Measurements from ENCODE around the gene DDOST. TPM values are rescaled to one million over a fixed set of nuclear protein-coding genes. Genes with fewer than 3 reads are reported as not detected.

The DDOST gene
- total and polyA plus RNA-seq, 10 of the 15 experiments (the other 5 are each of a cell fraction or from before 2014, with no cell fraction given), result 100 to 274 (median 201) TPM

DNA sequence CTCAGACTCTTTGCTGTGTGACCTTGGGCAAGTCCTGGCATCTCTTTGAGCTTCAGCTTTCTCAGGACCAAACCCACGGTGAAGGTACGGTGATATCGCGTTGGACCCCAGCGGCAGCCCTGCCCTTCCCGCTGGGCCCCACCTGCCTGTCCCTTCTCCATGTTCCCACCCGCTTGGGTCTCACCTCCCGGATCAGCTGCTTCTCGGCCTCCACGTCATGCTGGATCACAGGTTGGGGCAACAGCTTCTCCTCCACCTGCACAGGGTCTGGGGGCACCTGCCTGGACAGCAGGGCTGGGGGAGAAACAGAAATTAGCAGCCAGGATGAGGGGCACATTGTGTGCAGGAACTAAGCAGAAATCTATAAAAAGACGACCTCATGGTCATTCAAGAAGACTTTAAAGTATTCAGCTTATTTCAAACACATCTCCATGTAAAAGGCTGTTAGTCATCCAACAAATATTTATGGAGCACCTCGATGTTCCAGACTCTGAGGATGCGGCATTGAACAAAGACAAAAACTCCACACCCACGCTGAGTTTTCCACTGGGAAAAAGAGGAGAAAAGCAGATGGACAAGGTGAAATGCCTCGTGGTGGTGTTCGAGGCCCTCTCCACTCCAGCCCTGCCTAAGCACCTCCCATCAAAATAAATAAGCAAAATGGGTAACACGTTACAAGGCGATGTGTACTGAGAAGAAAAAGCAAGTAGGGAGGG is 37.2 kb upstream of the DDOST start:
- ChIA-PET SMC1A (ENCODE audit: uncharacterized antibody, unreplicated experiment) (interaction anchor here (0.7 to 2.2 kb wide), 3 partner anchors 9 to 496 kb away, joined by 3 to 13 read pairs (median 3); no protein-coding TSS in a partner anchor), POLR2A (no interaction called here), RAD21 (ENCODE audit: unreplicated experiment) (interaction anchor here (1.1 to 1.5 kb wide), 3 partner anchors 289 to 670 kb away, joined by 3 to 8 read pairs (median 3); no protein-coding TSS in a partner anchor), CTCF (interaction anchor here (1.5 to 3.3 kb wide), 4 partner anchors 11 to 497 kb away, joined by 3 to 14 read pairs (median 8); partner anchors contain the start of gene SH2D5)
- Histone ChIP-seq H3K27ac (ENCODE audit: control insufficient read depth, insufficient read depth) (no peak overlapping the region), H3K36me3 (ENCODE audit: control insufficient read depth in 2 of 2, insufficient read depth in 2 of 2, low read length in 1 of 2) (no peaks in the 10 kb centered on the region), H3K4me2 (ENCODE audit: control insufficient read depth, insufficient read depth) (no peak overlapping the region), H3K9me3 (replicated peaks; ENCODE audit: control insufficient read depth, insufficient read depth, low read length) (no peaks in the 10 kb centered on the region), H3K79me2 (ENCODE audit: control insufficient read depth, insufficient read depth, low read length) (no peaks in the 10 kb centered on the region), H3K4me1 (ENCODE audit: control insufficient read depth, insufficient read depth, low read length) (peaks cover 6% of the 10 kb centered on the region), H3K27me3 (replicated peaks in 1 of 2; ENCODE audit: control insufficient read depth in 2 of 2, insufficient read depth in 2 of 2, low read length in 1 of 2) (no peaks in the 10 kb centered on the region), H4K20me1 (ENCODE audit: control insufficient read depth, insufficient read depth) (no peaks in the 10 kb centered on the region), H2AFZ (ENCODE audit: control insufficient read depth, low read depth, low read length) (no peak overlapping the region), H3K9ac (ENCODE audit: control insufficient read depth, insufficient read depth, low read length) (no peak overlapping the region), H3K4me3 (no peak overlapping the region)
- 63% methylated on average over 18 of the region's 18 CpGs for WGBS (ENCODE audit: insufficient coverage, insufficient replicate concordance, low lambda C conversion rate, missing lambda C conversion rate)
- BruUV-seq (replicated peaks), result no TSS peak
- no peak for DNase-seq (ENCODE audit: low read depth, low spot score)
- intact Hi-C loops (cut with micrococcal nuclease; ENCODE audit: unreplicated experiment) (loop anchor here (10.0 kb wide), 1 partner anchor 286 kb away; no protein-coding TSS in a partner anchor), in situ Hi-C loops (cut with MboI) (loop anchor here (5.0 kb wide), 1 partner anchor 494 kb away; no protein-coding TSS in a partner anchor)
- no peak for TF ChIP-seq EP300 (IDR thresholded peaks at IDR 0.05; ENCODE audit: borderline replicate concordance in 1 of 2, control insufficient read depth in 1 of 2, low read depth in 2 of 2, low read length in 2 of 2)
- FAIRE-seq, result no peak
- no peak for ATAC-seq

GRCh38 chr1:20697563-20697962 is 36.4 kb upstream of the DDOST start:
- intact Hi-C loops (cut with micrococcal nuclease; ENCODE audit: unreplicated experiment) (loop anchor here (2.0 to 10.0 kb wide), 2 partner anchors 287 to 497 kb away; no protein-coding TSS in a partner anchor), in situ Hi-C loops (cut with MboI) (loop anchor here (5.0 kb wide), 1 partner anchor 495 kb away; no protein-coding TSS in a partner anchor)
- ATAC-seq (no peak), DNase-seq (ENCODE audit: low read depth, low spot score) (no peak), FAIRE-seq (no peak)
- RAD21 ChIA-PET (ENCODE audit: unreplicated experiment), result interaction anchor here (1.3 to 2.5 kb wide), 4 partner anchors 34 to 498 kb away, joined by 4 to 43 read pairs (median 7); partner anchors contain the start of gene SH2D5
- WGBS (ENCODE audit: insufficient coverage, insufficient replicate concordance, low lambda C conversion rate, missing lambda C conversion rate), result 58% methylated on average over 10 of the region's 12 CpGs
- Histone ChIP-seq H3K4me2 (ENCODE audit: control insufficient read depth, insufficient read depth) (no peak overlapping the region), H3K9me3 (replicated peaks; ENCODE audit: control insufficient read depth, insufficient read depth, low read length) (no peaks in the 10 kb centered on the region), H3K9ac (ENCODE audit: control insufficient read depth, insufficient read depth, low read length) (no peak overlapping the region), H3K36me3 (ENCODE audit: control insufficient read depth in 2 of 2, insufficient read depth in 2 of 2, low read length in 1 of 2) (no peaks in the 10 kb centered on the region), H3K4me1 (ENCODE audit: control insufficient read depth, insufficient read depth, low read length) (peaks cover 6% of the 10 kb centered on the region), H3K4me3 (no peak overlapping the region), H3K27ac (ENCODE audit: control insufficient read depth, insufficient read depth) (no peak overlapping the region), H4K20me1 (ENCODE audit: control insufficient read depth, insufficient read depth) (no peaks in the 10 kb centered on the region), H2AFZ (ENCODE audit: control insufficient read depth, low read depth, low read length) (no peak overlapping the region), H3K79me2 (ENCODE audit: control insufficient read depth, insufficient read depth, low read length) (no peaks in the 10 kb centered on the region), H3K27me3 (replicated peaks in 1 of 2; ENCODE audit: control insufficient read depth in 2 of 2, insufficient read depth in 2 of 2, low read length in 1 of 2) (no peaks in the 10 kb centered on the region)
- BruUV-seq (replicated peaks), result no TSS peak
- CTCF ChIA-PET, result interaction anchor here (0.5 to 4.6 kb wide), 13 partner anchors 10 to 1608 kb away, joined by 3 to 120 read pairs (median 5); partner anchors contain the start of gene SH2D5
- SMC1A ChIA-PET (ENCODE audit: uncharacterized antibody, unreplicated experiment), result interaction anchor here (1.0 to 2.2 kb wide), 4 partner anchors 18 to 497 kb away, joined by 3 to 13 read pairs (median 3); no protein-coding TSS in a partner anchor
- POLR2A ChIA-PET, result no interaction called here
- TF ChIP-seq CBX5 (IDR thresholded peaks at IDR 0.05; ENCODE audit: low read depth), result no peak
- no peak for TF ChIP-seq ETV6 (conservative IDR thresholded peaks at IDR 0.05 in 1 of 2, IDR thresholded peaks at IDR 0.05 in 1 of 2; ENCODE audit: borderline replicate concordance in 1 of 2, low read depth in 1 of 2)
- TF ChIP-seq KDM1A (IDR thresholded peaks at IDR 0.05; ENCODE audit: borderline replicate concordance), result no peak
- TF ChIP-seq E2F8 (IDR thresholded peaks at IDR 0.05; ENCODE audit: low read depth, partially characterized antibody), result no peak
- TF ChIP-seq, protein P1, sequence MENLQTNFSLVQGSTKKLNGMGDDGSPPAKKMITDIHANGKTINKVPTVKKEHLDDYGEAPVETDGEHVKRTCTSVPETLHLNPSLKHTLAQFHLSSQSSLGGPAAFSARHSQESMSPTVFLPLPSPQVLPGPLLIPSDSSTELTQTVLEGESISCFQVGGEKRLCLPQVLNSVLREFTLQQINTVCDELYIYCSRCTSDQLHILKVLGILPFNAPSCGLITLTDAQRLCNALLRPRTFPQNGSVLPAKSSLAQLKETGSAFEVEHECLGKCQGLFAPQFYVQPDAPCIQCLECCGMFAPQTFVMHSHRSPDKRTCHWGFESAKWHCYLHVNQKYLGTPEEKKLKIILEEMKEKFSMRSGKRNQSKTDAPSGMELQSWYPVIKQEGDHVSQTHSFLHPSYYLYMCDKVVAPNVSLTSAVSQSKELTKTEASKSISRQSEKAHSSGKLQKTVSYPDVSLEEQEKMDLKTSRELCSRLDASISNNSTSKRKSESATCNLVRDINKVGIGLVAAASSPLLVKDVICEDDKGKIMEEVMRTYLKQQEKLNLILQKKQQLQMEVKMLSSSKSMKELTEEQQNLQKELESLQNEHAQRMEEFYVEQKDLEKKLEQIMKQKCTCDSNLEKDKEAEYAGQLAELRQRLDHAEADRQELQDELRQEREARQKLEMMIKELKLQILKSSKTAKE (IDR thresholded peaks at IDR 0.05; ENCODE audit: low read depth, poor library complexity, severe bottlenecking), result no peak
